Measurements from ENCODE around the gene GH1.
A peak's percentile ranks its signal among the peaks of the same experiment; 100 is the strongest.
"Not testable (repeated sequence)": the region's sequence is repeated elsewhere in the genome, so short reads cannot be mapped to it uniquely, and the experiment has no call there.

GH1 gene

GRCh38 chr17:63894021-63894420, 24.6 kb downstream of the GH1 start:
- DNase-seq, result not testable (repeated sequence)

GRCh38 chr17:63892316-63893037, 26.2 kb downstream of the GH1 start:
- not testable (repeated sequence) for DNase-seq

GRCh38 chr17:63889026-63889848, 29.4 kb downstream of the GH1 start:
- DNase-seq, result peak; percentile 33

- not testable (repeated sequence) for DNase-seq
Measured at GRCh38 chr17:63885119-63885518, 33.5 kb downstream of the GH1 start.

GRCh38 chr17:63882626-63883126, 36.0 kb downstream of the GH1 start:
- not testable (repeated sequence) for DNase-seq

GRCh38 chr17:63881935-63882601, 36.6 kb downstream of the GH1 start, which contains the start of gene GH2:
Gene GH2, minus strand, starts transcription at chr17:63881944. Its CDS starts 143 bp downstream, at chr17:63881801.
- DNase-seq, result peak; percentile 45

- DNase-seq, result not testable (repeated sequence)
Measured at GRCh38 chr17:63881337-63881736, 37.3 kb downstream of the GH1 start.

- DNase-seq, result no peak
Measured at GRCh38 chr17:63880706-63881105, 37.9 kb downstream of the GH1 start.

GRCh38 chr17:63878413-63878812, 40.2 kb downstream of the GH1 start:
- DNase-seq, result not testable (repeated sequence)

GRCh38 chr17:63874693-63875092, 43.9 kb downstream of the GH1 start:
- not testable (repeated sequence) for DNase-seq

- DNase-seq, result not testable (repeated sequence)
Measured at GRCh38 chr17:63874061-63874626, 44.5 kb downstream of the GH1 start.

- DNase-seq, result not testable (repeated sequence)
Measured at GRCh38 chr17:63873577-63873976, 45.1 kb downstream of the GH1 start, which contains the start of gene CSH2. Gene CSH2, minus strand, starts transcription at chr17:63873677. Its CDS starts 63 bp downstream, at chr17:63873614.

GRCh38 chr17:63871646-63872365, 46.8 kb downstream of the GH1 start:
- not testable (repeated sequence) for DNase-seq

GRCh38 chr17:63870292-63870665, 48.4 kb downstream of the GH1 start:
- DNase-seq, result not testable (repeated sequence)

GRCh38 chr17:63869491-63870291, 48.9 kb downstream of the GH1 start:
- not testable (repeated sequence) for DNase-seq
